H9 (cell line): Measurements from ENCODE around the gene CPNE5. TPM values are rescaled to one million over a fixed set of nuclear protein-coding genes. Genes with fewer than 3 reads are reported as not detected.

ENCODE experiments used
- DNase-seq: peaks from one replicate; pipeline ENCODE4 v3.0.0-alpha.2; 2017
- H2AFZ ChIP-seq: one replicate; pipeline ENCODE4 v1.6.1; 2013; ENCODE audit warnings: mild to moderate bottlenecking, low read length, control low read depth, moderate library complexity
- H2AK5ac ChIP-seq: 2 replicates; pipeline ENCODE4 v1.6.1; 2013; ENCODE audit warnings: low read length, control low read depth, mixed read lengths; ENCODE audit not compliant: insufficient read length
- H2BK120ac ChIP-seq: one replicate; pipeline ENCODE4 v1.6.1; 2013; ENCODE audit warnings: low read depth, mild to moderate bottlenecking, low read length, control low read depth, inconsistent platforms; ENCODE audit not compliant: poor library complexity, severe bottlenecking
- H2BK12ac ChIP-seq: 2 replicates; pipeline ENCODE4 v1.6.1; 2013; ENCODE audit warnings: low read length, control low read depth, mixed read lengths, low read depth; ENCODE audit not compliant: insufficient read length
- H2BK15ac ChIP-seq: 2 replicates; pipeline ENCODE4 v1.6.1; 2013; ENCODE audit warnings: low read depth, low read length, control low read depth
- H2BK20ac ChIP-seq: one replicate; pipeline ENCODE4 v1.6.1; 2013; ENCODE audit warnings: low read depth, mild to moderate bottlenecking, low read length, control low read depth, inconsistent platforms; ENCODE audit not compliant: poor library complexity, severe bottlenecking
- H2BK5ac ChIP-seq: 2 replicates; pipeline ENCODE4 v1.6.1; 2013; ENCODE audit warnings: low read length, control low read depth, mixed read lengths; ENCODE audit not compliant: insufficient read length
- H3K14ac ChIP-seq: 2 replicates; pipeline ENCODE4 v1.6.1; 2013; ENCODE audit warnings: low read length, control low read depth; ENCODE audit not compliant: insufficient read depth
- H3K18ac ChIP-seq: 2 replicates; pipeline ENCODE4 v1.6.1; 2013; ENCODE audit warnings: low read depth, mild to moderate bottlenecking, mixed read lengths, low read length, control low read depth; ENCODE audit not compliant: insufficient read length
- H3K23ac ChIP-seq: 2 replicates; pipeline ENCODE4 v1.6.1; 2013; ENCODE audit warnings: low read length, control low read depth, mixed read lengths, low read depth; ENCODE audit not compliant: insufficient read length
- H3K23me2 ChIP-seq: 2 replicates; pipeline ENCODE4 v1.6.1; 2013; ENCODE audit warnings: low read depth, mild to moderate bottlenecking, mixed read lengths, low read length, control low read depth; ENCODE audit not compliant: insufficient read length, poor library complexity, severe bottlenecking
- H3K27ac ChIP-seq: 2 replicates; pipeline ENCODE4 v1.5.1; 2013; ENCODE audit warnings: low read length, control low read depth, mixed read lengths, low read depth; ENCODE audit not compliant: insufficient read length
- H3K27me3 ChIP-seq: 2 replicates; pipeline ENCODE4 v1.6.1; 2013; ENCODE audit warnings: low read length, control low read depth, inconsistent platforms; ENCODE audit not compliant: insufficient read depth
- H3K4ac ChIP-seq: 2 replicates; pipeline ENCODE4 v1.6.1; 2013; ENCODE audit warnings: low read depth, mild to moderate bottlenecking, control low read depth, inconsistent platforms, low read length, moderate library complexity
- H3K4me1 ChIP-seq: 2 replicates; pipeline ENCODE4 v1.6.1; 2013; ENCODE audit warnings: low read length, control low read depth, inconsistent platforms; ENCODE audit not compliant: insufficient read depth
- H3K4me2 ChIP-seq: 2 replicates; pipeline ENCODE4 v1.6.1; 2013; ENCODE audit warnings: low read length, control low read depth, mixed read lengths; ENCODE audit not compliant: insufficient read length, insufficient read depth
- H3K56ac ChIP-seq: 2 replicates; pipeline ENCODE4 v1.6.1; 2013; ENCODE audit warnings: low read depth, mild to moderate bottlenecking, mixed read lengths, low read length, control low read depth; ENCODE audit not compliant: insufficient read length
- H3K79me1 ChIP-seq: 2 replicates; pipeline ENCODE4 v1.6.1; 2013; ENCODE audit warnings: low read depth, mild to moderate bottlenecking, moderate library complexity, low read length, control low read depth, inconsistent platforms; ENCODE audit not compliant: insufficient read depth, poor library complexity, severe bottlenecking
- H3K79me2 ChIP-seq: 2 replicates; pipeline ENCODE4 v1.6.1; 2013; ENCODE audit warnings: low read length, control low read depth, inconsistent platforms; ENCODE audit not compliant: insufficient read depth
- H3K9ac ChIP-seq: 2 replicates; pipeline ENCODE4 v1.6.1; 2013; ENCODE audit warnings: low read length, control low read depth, mixed read lengths; ENCODE audit not compliant: insufficient read length; ENCODE audit errors: extremely low read depth
- H3K9me3 ChIP-seq: one replicate; pipeline ENCODE4 v1.6.1; 2013; ENCODE audit warnings: low read depth, low read length, inconsistent platforms; ENCODE audit not compliant: control insufficient read depth
- H3T11ph ChIP-seq: one replicate; pipeline ENCODE4 v1.6.1; 2013; ENCODE audit warnings: mild to moderate bottlenecking, low read length, control low read depth, inconsistent platforms
- H4K20me1 ChIP-seq: one replicate; pipeline ENCODE4 v1.6.1; 2013; ENCODE audit not compliant: control insufficient read depth, insufficient read length, insufficient read depth
- H4K5ac ChIP-seq: 2 replicates; pipeline ENCODE4 v1.6.1; 2013; ENCODE audit warnings: low read depth, mild to moderate bottlenecking, mixed read lengths, low read length, control low read depth; ENCODE audit not compliant: insufficient read length
- H4K8ac ChIP-seq: replicated peaks from 2 replicates; pipeline ENCODE4 v1.6.1; 2013; ENCODE audit warnings: low read length, control low read depth, mixed read lengths, low read depth; ENCODE audit not compliant: insufficient read length
- H4K91ac ChIP-seq: 2 replicates; pipeline ENCODE4 v1.6.1; 2013; ENCODE audit warnings: low read depth, mild to moderate bottlenecking, moderate library complexity, mixed read lengths, low read length, control low read depth; ENCODE audit not compliant: insufficient read length
- H3K27ac Mint-ChIP-seq, 3 experiments: 2 replicates in 2 of 3; 3 replicates in 1 of 3; pipeline ENCODE4 v1.8.0; 2020 to 2021; ENCODE audit warnings: mixed read lengths in 3 of 3, mild to moderate bottlenecking in 1 of 3, moderate library complexity in 1 of 3
- H3K27me3 Mint-ChIP-seq: 2 replicates; pipeline ENCODE4 v1.8.0; 2021; ENCODE audit warnings: low read depth, mild to moderate bottlenecking, moderate library complexity, mixed read lengths
- H3K36me3 Mint-ChIP-seq, 3 experiments: 2 replicates in 2 of 3; 3 replicates in 1 of 3; pipeline ENCODE4 v1.8.0; 2020 to 2021; ENCODE audit warnings: low read depth in 3 of 3, mixed read lengths in 3 of 3; ENCODE audit not compliant: insufficient read depth in 1 of 3
- H3K4me1 Mint-ChIP-seq, 2 experiments: 2 replicates each; pipeline ENCODE4 v1.8.0; 2020; ENCODE audit warnings: mixed read lengths in 2 of 2
- H3K4me3 Mint-ChIP-seq, 2 experiments: 2 replicates in 1 of 2; 3 replicates in 1 of 2; pipeline ENCODE4 v1.8.0; 2020 to 2021; ENCODE audit warnings: mild to moderate bottlenecking in 2 of 2, mixed read lengths in 2 of 2, moderate library complexity in 1 of 2
- H3K9me3 Mint-ChIP-seq, 2 experiments: 2 replicates in 1 of 2; 3 replicates in 1 of 2; pipeline ENCODE4 v1.8.0; 2020; ENCODE audit warnings: mild to moderate bottlenecking in 2 of 2, mixed read lengths in 2 of 2, moderate library complexity in 1 of 2
- WGBS: extraction: QIAGEN DNeasy Blood & Tissue Kit; methylation state at CpG from one replicate; pipeline ENCODE4 v1.1.7; 2013; ENCODE audit warnings: missing lambda C conversion rate, low lambda C conversion rate, mixed read lengths; ENCODE audit not compliant: insufficient read length; ENCODE audit errors: extremely low coverage; 5-methylcytosine and 5-hydroxymethylcytosine counted together
- total RNA-seq: library from RNA; stranded (reverse); gene quantifications from 2 replicates; pipeline ENCODE4 v1.2.1, GENCODE V29; 2021
- TF ChIP-seq, protein P1 (sequence below): fragments of 200-600 bp; sonication (generic); conservative IDR thresholded peaks from 3 replicates; pipeline ENCODE4 v1.8.0; 2021; ENCODE audit warnings: antibody characterized with exemption, mild to moderate bottlenecking

CPNE5 gene
- total RNA-seq, 1 experiment from 2014 or later = 0.52 TPM

DNA sequence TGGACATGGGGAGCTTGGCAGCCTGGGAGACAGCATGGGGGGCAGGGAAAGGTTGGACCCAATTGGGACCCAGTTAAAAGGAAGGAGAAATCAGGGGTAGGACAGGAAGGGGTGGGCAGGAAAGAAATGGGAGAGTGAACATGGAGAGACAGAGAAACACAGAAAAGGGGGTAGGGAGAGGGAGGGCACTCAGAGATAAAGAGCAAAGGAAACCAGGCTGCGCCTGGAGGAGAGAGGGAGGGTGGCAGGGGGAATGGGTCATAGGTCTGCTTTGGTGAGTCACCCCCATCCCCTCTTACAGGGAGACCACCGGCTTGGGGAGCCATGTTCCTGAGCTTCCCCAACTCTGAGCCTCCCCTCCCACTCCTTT, 95.0 kb downstream of the CPNE5 start:
- no peak overlapping the region for H3K56ac ChIP-seq
- no peak overlapping the region for H2BK15ac ChIP-seq
- no peaks in the 10 kb centered on the region for H3K27me3 ChIP-seq
- H2BK20ac ChIP-seq = no peak overlapping the region
- H4K5ac ChIP-seq = no peak overlapping the region
- no peak overlapping the region for H3T11ph ChIP-seq
- no peak overlapping the region for H4K8ac ChIP-seq
- TF ChIP-seq, protein P1, sequence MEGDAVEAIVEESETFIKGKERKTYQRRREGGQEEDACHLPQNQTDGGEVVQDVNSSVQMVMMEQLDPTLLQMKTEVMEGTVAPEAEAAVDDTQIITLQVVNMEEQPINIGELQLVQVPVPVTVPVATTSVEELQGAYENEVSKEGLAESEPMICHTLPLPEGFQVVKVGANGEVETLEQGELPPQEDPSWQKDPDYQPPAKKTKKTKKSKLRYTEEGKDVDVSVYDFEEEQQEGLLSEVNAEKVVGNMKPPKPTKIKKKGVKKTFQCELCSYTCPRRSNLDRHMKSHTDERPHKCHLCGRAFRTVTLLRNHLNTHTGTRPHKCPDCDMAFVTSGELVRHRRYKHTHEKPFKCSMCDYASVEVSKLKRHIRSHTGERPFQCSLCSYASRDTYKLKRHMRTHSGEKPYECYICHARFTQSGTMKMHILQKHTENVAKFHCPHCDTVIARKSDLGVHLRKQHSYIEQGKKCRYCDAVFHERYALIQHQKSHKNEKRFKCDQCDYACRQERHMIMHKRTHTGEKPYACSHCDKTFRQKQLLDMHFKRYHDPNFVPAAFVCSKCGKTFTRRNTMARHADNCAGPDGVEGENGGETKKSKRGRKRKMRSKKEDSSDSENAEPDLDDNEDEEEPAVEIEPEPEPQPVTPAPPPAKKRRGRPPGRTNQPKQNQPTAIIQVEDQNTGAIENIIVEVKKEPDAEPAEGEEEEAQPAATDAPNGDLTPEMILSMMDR = no peak
- no peaks in the 10 kb centered on the region for H3K27me3 Mint-ChIP-seq
- no peak overlapping the region for H3K27ac Mint-ChIP-seq
- no peak overlapping the region for H3K14ac ChIP-seq
- no CpG with 5 or more reads among the region's 2 CpGs for WGBS
- H3K79me1 ChIP-seq = no peaks in the 10 kb centered on the region
- H3K4me1 Mint-ChIP-seq = peaks cover 6 to 7% of the 10 kb centered on the region in 2 experiments
- no peak overlapping the region for H2BK120ac ChIP-seq
- no peak overlapping the region for H3K4ac ChIP-seq
- H3K27ac ChIP-seq = no peak overlapping the region
- no peak overlapping the region for H3K18ac ChIP-seq
- H3K9ac ChIP-seq = no peak overlapping the region
- H3K4me2 ChIP-seq = no peak overlapping the region
- H4K91ac ChIP-seq = no peak overlapping the region
- 0 out of 7 replicates have a peak, but pooled peaks cover 0 to 3% (median 0%) of the 10 kb centered on the region in 3 experiments for H3K36me3 Mint-ChIP-seq
- H3K79me2 ChIP-seq = no peaks in the 10 kb centered on the region
- no peak overlapping the region for H2BK12ac ChIP-seq
- H3K4me3 Mint-ChIP-seq = no peak overlapping the region; a peak in 1 of 5 replicates
- no peak overlapping the region for H2BK5ac ChIP-seq
- peaks cover 3 to 4% of the 10 kb centered on the region in 2 experiments for H3K9me3 Mint-ChIP-seq
- H3K23ac ChIP-seq = no peak overlapping the region
- H2AFZ ChIP-seq = no peak overlapping the region
- no peaks in the 10 kb centered on the region for H3K4me1 ChIP-seq
- H3K9me3 ChIP-seq = no peaks in the 10 kb centered on the region
- H4K20me1 ChIP-seq = no peaks in the 10 kb centered on the region
- no peak for DNase-seq
- no peak overlapping the region for H2AK5ac ChIP-seq
- no peaks in the 10 kb centered on the region for H3K23me2 ChIP-seq
